ENCODE results near the gene RTP3.

Gene RTP3

GRCh38 chr3:46489381-46489780 is 8.4 kb upstream of the RTP3 start:
- H4K12ac ChIP-seq (ENCODE audit: low read depth, low read length), result no peak overlapping the region
- no peak overlapping the region for H3K18ac ChIP-seq (ENCODE audit: low read length)
- H3K79me2 ChIP-seq (ENCODE audit: control insufficient read depth, insufficient read depth, low read length, poor library complexity), result no peaks in the 10 kb centered on the region
- WGBS (ENCODE audit: extremely low coverage, insufficient coverage, insufficient read length), result no CpG with 5 or more reads among the region's 4 CpGs
- no peak overlapping the region for H3K27ac ChIP-seq (ENCODE audit: low read depth, low read length)
- no peak overlapping the region for H4K8ac ChIP-seq (ENCODE audit: low read depth, low read length)
- H3K4ac ChIP-seq (ENCODE audit: low read depth, low read length), result no peak overlapping the region
- no peak overlapping the region for H4K91ac ChIP-seq (ENCODE audit: low read depth, low read length)
- peaks cover 2% of the 10 kb centered on the region for H3K9me3 ChIP-seq (ENCODE audit: insufficient read depth, low read depth, low read length)
- H2AFZ ChIP-seq (ENCODE audit: insufficient read depth, low read length, poor library complexity), result no peak overlapping the region
- H2BK120ac ChIP-seq (ENCODE audit: insufficient read depth, low read length, poor library complexity), result no peak overlapping the region
- no peak overlapping the region for H2BK5ac ChIP-seq (ENCODE audit: low read depth, low read length, poor library complexity)
- no peak for DNase-seq
- H3K4me3 ChIP-seq (ENCODE audit: low read depth, low read length), result no peak overlapping the region
- no peak overlapping the region for H3K4me2 ChIP-seq (ENCODE audit: low read length)
- no peak overlapping the region for H2AK5ac ChIP-seq (ENCODE audit: low read length)
- no peak overlapping the region for H2BK12ac ChIP-seq (ENCODE audit: low read length)
- no peaks in the 10 kb centered on the region for H3K79me1 ChIP-seq (ENCODE audit: low read length)
- peaks cover 0 to 2% of the 10 kb centered on the region in 2 experiments for H3K4me1 ChIP-seq (ENCODE audit: control insufficient read depth in 1 of 2, insufficient read depth in 2 of 2, low read length in 2 of 2)
- no peak overlapping the region for H3K14ac ChIP-seq (ENCODE audit: low read length)
- H3K23ac ChIP-seq (ENCODE audit: low read length), result no peak overlapping the region
- no peaks in the 10 kb centered on the region for H3K36me3 ChIP-seq (ENCODE audit: control insufficient read depth in 1 of 2, insufficient read depth in 2 of 2, low read length in 2 of 2)
- H3K9ac ChIP-seq (ENCODE audit: low read length), result no peak overlapping the region
- no peaks in the 10 kb centered on the region for H3K27me3 ChIP-seq (ENCODE audit: insufficient read depth, low read length)

GRCh38 chr3:46489875-46490274 is 7.9 kb upstream of the RTP3 start:
- no CpG with 5 or more reads among the region's 1 CpG for WGBS (ENCODE audit: extremely low coverage, insufficient coverage, insufficient read length)
- H2BK12ac ChIP-seq (ENCODE audit: low read length), result no peak overlapping the region
- no peak overlapping the region for H2BK5ac ChIP-seq (ENCODE audit: low read depth, low read length, poor library complexity)
- no peak overlapping the region for H3K4me3 ChIP-seq (ENCODE audit: low read depth, low read length)
- H3K4me2 ChIP-seq (ENCODE audit: low read length), result no peak overlapping the region
- no peak overlapping the region for H3K4ac ChIP-seq (ENCODE audit: low read depth, low read length)
- H3K27ac ChIP-seq (ENCODE audit: low read depth, low read length), result no peak overlapping the region
- H2BK120ac ChIP-seq (ENCODE audit: insufficient read depth, low read length, poor library complexity), result no peak overlapping the region
- H4K8ac ChIP-seq (ENCODE audit: low read depth, low read length), result no peak overlapping the region
- no peak overlapping the region for H3K9ac ChIP-seq (ENCODE audit: low read length)
- peaks cover 2% of the 10 kb centered on the region for H3K9me3 ChIP-seq (ENCODE audit: insufficient read depth, low read depth, low read length)
- no peak overlapping the region for H3K23ac ChIP-seq (ENCODE audit: low read length)
- H2AK5ac ChIP-seq (ENCODE audit: low read length), result no peak overlapping the region
- no peak overlapping the region for H2AFZ ChIP-seq (ENCODE audit: insufficient read depth, low read length, poor library complexity)
- H3K18ac ChIP-seq (ENCODE audit: low read length), result no peak overlapping the region
- H4K91ac ChIP-seq (ENCODE audit: low read depth, low read length), result no peak overlapping the region
- peaks cover 0 to 2% of the 10 kb centered on the region in 2 experiments for H3K4me1 ChIP-seq (ENCODE audit: control insufficient read depth in 1 of 2, insufficient read depth in 2 of 2, low read length in 2 of 2)
- DNase-seq, result peak; percentile 46 to 78
- H4K12ac ChIP-seq (ENCODE audit: low read depth, low read length), result no peak overlapping the region
- H3K79me2 ChIP-seq (ENCODE audit: control insufficient read depth, insufficient read depth, low read length, poor library complexity), result no peaks in the 10 kb centered on the region
- H3K79me1 ChIP-seq (ENCODE audit: low read length), result no peaks in the 10 kb centered on the region
- no peak overlapping the region for H3K14ac ChIP-seq (ENCODE audit: low read length)
- H3K27me3 ChIP-seq (ENCODE audit: insufficient read depth, low read length), result no peaks in the 10 kb centered on the region
- no peaks in the 10 kb centered on the region for H3K36me3 ChIP-seq (ENCODE audit: control insufficient read depth in 1 of 2, insufficient read depth in 2 of 2, low read length in 2 of 2)

GRCh38 chr3:46490338-46491084 is 7.3 kb upstream of the RTP3 start:
- Histone ChIP-seq H3K79me2 (ENCODE audit: control insufficient read depth, insufficient read depth, low read length, poor library complexity) (no peaks in the 10 kb centered on the region), H3K4me1 (ENCODE audit: control insufficient read depth in 1 of 2, insufficient read depth in 2 of 2, low read length in 2 of 2) (peaks cover 0 to 2% of the 10 kb centered on the region in 2 experiments), H2AK5ac (ENCODE audit: low read length) (no peak overlapping the region), H2AFZ (ENCODE audit: insufficient read depth, low read length, poor library complexity) (no peak overlapping the region), H3K36me3 (ENCODE audit: control insufficient read depth in 1 of 2, insufficient read depth in 2 of 2, low read length in 2 of 2) (no peaks in the 10 kb centered on the region), H3K4me2 (ENCODE audit: low read length) (no peak overlapping the region), H3K79me1 (ENCODE audit: low read length) (no peaks in the 10 kb centered on the region), H4K91ac (ENCODE audit: low read depth, low read length) (no peak overlapping the region), H3K4me3 (ENCODE audit: low read depth, low read length) (no peak overlapping the region), H2BK120ac (ENCODE audit: insufficient read depth, low read length, poor library complexity) (no peak overlapping the region), H4K12ac (ENCODE audit: low read depth, low read length) (no peak overlapping the region), H3K27me3 (ENCODE audit: insufficient read depth, low read length) (no peaks in the 10 kb centered on the region), H3K9me3 (ENCODE audit: insufficient read depth, low read depth, low read length) (no peaks in the 10 kb centered on the region), H3K23ac (ENCODE audit: low read length) (no peak overlapping the region), H3K4ac (ENCODE audit: low read depth, low read length) (no peak overlapping the region), H3K18ac (ENCODE audit: low read length) (no peak overlapping the region), H2BK12ac (ENCODE audit: low read length) (no peak overlapping the region), H3K9ac (ENCODE audit: low read length) (no peak overlapping the region), H2BK5ac (ENCODE audit: low read depth, low read length, poor library complexity) (no peak overlapping the region), H3K27ac (ENCODE audit: low read depth, low read length) (no peak overlapping the region), H3K14ac (ENCODE audit: low read length) (no peak overlapping the region), H4K8ac (ENCODE audit: low read depth, low read length) (no peak overlapping the region)
- peak; percentile 66 to 83 for DNase-seq
- WGBS (ENCODE audit: extremely low coverage, insufficient coverage, insufficient read length), result no CpG with 5 or more reads among the region's 6 CpGs

DNA sequence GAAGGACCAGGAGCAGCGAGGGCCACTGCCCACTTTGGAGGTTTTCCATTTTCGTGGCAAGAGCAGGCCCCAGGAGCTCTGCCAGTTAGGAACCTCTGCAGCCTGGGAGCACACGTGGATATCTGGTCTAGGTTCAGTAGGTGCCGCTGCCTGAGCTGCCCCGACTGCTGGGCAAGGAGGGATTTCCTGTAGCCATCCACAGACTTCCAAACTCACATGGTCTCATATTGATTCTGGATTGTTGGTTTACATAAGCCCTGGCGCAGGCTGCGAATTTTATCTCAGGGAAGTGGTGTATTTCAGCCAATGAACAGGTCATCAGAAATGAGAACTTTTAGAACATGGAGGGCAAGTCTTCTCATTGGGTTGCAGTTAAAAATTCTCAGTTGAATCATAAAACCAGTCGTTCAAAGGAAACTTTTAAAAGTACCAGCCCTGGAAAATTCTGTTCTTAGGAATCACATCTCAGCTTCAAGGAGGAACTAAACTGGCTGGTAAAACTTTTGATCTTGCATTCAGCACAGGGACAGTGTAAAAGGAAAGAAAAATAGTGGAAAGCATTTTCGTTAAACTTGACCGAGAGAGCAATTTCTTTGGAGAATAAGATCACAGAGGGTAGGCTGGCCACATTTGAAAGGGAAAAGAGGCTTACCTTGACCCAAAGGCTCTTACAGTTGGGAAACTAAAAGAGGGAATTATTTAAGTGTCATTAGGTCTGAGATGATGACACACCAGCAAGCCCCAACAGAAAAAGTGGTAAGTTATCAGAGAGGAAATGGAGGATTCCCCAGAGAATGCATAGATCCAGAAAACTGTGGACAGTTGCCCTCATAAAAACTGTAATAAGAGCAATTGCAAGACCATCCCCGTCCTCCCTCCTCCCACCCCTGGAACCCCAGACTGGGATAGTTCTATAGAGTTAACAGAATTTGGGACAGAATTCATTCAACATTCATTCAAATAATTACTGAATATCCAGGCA is 6.4 kb upstream of the RTP3 start:
- H4K12ac ChIP-seq (ENCODE audit: low read depth, low read length), result no peak overlapping the region

More for the DNA sequence above, 6.4 kb upstream of the RTP3 start:
- H3K9me3 ChIP-seq (ENCODE audit: insufficient read depth, low read depth, low read length), result no peaks in the 10 kb centered on the region
- H3K4me1 ChIP-seq (ENCODE audit: control insufficient read depth in 1 of 2, insufficient read depth in 2 of 2, low read length in 2 of 2), result peaks cover 0 to 6% of the 10 kb centered on the region in 2 experiments
- no peaks in the 10 kb centered on the region for H3K36me3 ChIP-seq (ENCODE audit: control insufficient read depth in 1 of 2, insufficient read depth in 2 of 2, low read length in 2 of 2)
- no peak overlapping the region for H3K23ac ChIP-seq (ENCODE audit: low read length)
- H3K4ac ChIP-seq (ENCODE audit: low read depth, low read length), result no peak overlapping the region
- H4K8ac ChIP-seq (ENCODE audit: low read depth, low read length), result no peak overlapping the region
- no peak overlapping the region for H3K4me2 ChIP-seq (ENCODE audit: low read length)
- H3K27me3 ChIP-seq (ENCODE audit: insufficient read depth, low read length), result no peaks in the 10 kb centered on the region
- H3K79me2 ChIP-seq (ENCODE audit: control insufficient read depth, insufficient read depth, low read length, poor library complexity), result no peaks in the 10 kb centered on the region
- no peak overlapping the region for H3K9ac ChIP-seq (ENCODE audit: low read length)
- H2AFZ ChIP-seq (ENCODE audit: insufficient read depth, low read length, poor library complexity), result no peak overlapping the region
- no peak overlapping the region for H3K14ac ChIP-seq (ENCODE audit: low read length)
- no CpG with 5 or more reads among the region's 11 CpGs for WGBS (ENCODE audit: extremely low coverage, insufficient coverage, insufficient read length)
- peaks cover 2% of the 10 kb centered on the region for H3K79me1 ChIP-seq (ENCODE audit: low read length)
- H2BK120ac ChIP-seq (ENCODE audit: insufficient read depth, low read length, poor library complexity), result peak overlapping the region; percentile 4
- no peak for DNase-seq
- H2BK5ac ChIP-seq (ENCODE audit: low read depth, low read length, poor library complexity), result no peak overlapping the region
- H3K18ac ChIP-seq (ENCODE audit: low read length), result no peak overlapping the region
- no peak overlapping the region for H2BK12ac ChIP-seq (ENCODE audit: low read length)
- H2AK5ac ChIP-seq (ENCODE audit: low read length), result no peak overlapping the region
- no peak overlapping the region for H3K4me3 ChIP-seq (ENCODE audit: low read depth, low read length)
- no peak overlapping the region for H3K27ac ChIP-seq (ENCODE audit: low read depth, low read length)
- no peak overlapping the region for H4K91ac ChIP-seq (ENCODE audit: low read depth, low read length)
